HG03135 (cell line): Measurements from ENCODE around the gene AKR1C8.

ENCODE experiments used
- ATAC-seq: cut with Tn5 transposase; IDR thresholded peaks from one replicate; pipeline ENCODE4 v1.9.1; 2021; ENCODE audit warnings: mild to moderate bottlenecking, moderate library complexity; ENCODE audit not compliant: unreplicated experiment

The AKR1C8 gene

DNA sequence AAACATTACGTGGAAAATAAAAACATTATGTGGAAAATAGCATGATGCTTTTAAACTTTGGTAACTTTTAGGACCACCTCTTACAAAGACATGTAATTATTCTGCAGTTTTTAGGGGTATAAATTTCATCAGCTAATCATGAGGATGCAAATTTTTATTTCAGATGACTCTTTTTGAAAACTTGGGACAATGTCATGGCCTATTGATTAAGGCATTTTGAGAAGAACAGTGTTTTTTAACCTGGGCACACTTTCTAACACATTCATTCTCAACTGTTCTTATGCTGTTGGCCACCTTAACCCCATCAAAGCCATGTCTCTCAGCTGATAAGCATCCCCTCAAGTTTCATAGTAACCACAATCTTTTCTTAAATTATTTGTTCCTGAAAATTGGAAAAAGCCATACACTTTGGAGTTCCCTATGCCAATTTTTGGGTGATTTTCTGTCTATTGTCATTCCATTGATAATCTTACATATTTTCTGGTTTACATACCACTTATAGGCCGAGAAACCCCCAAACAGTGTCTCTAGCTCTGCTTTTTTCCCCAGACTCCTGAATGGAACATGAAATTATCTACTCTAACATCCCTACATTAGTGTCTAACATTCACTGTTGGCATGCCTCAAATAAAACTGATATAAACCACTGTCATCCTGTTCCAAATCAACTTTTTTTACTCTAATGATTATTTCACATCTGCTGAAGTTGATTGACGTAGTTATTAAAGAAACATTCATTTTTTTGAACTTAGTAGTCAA is 76.1 kb downstream of the AKR1C8 start:
- ATAC-seq, result no peak

- ATAC-seq, result no peak
These were observed 77.0 kb downstream of the AKR1C8 start for GRCh38 chr10:5107860-5108526.

DNA sequence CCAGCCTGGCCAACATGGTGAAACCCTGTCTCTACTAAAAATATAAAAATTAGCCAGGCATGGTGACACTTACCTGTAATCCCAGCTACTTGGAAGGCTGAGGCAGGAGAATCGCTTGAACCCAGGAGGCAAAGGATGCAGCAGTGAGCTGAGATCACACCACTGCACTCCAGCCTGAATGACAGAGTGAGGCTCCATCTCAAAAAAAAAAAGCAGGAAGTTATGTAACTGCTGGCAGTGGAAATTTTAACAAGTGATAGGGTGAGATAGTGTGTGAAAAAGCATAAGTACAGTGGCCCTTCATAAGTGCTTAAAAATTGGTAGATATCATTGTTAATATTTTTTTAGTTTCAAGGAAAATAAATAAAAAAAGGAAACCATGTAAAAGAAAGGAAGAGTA is 78.4 kb downstream of the AKR1C8 start:
- ATAC-seq, result no peak

GRCh38 chr10:5105626-5106025 is 79.3 kb downstream of the AKR1C8 start:
- no peak for ATAC-seq
